Activated CD8-positive, alpha-beta T cell treated with anti-CD3 and anti-CD28 coated beads, Interleukin-2, amount 10 ng/mL, durations not matched to agents 7 days and 5 days (primary cell): ENCODE results near the gene RANBP9. TPM values are rescaled to one million over a fixed set of nuclear protein-coding genes. Genes with fewer than 3 reads are reported as not detected.

Experiments
- ATAC-seq: fragments of 150-1000 bp; cut with Tn5 transposase; one replicate; pipeline ENCODE4 v1.10.0; 2021; ENCODE audit warnings: moderate library complexity
- CTCF ChIA-PET: fragments of 350-600 bp; sonication (Branson Sonifier 250); formaldehyde crosslinking; loops from one replicate; lab custom pipeline; 2021; ENCODE audit warnings: antibody characterized with exemption; lab: Charles Lee
- POLR2A ChIA-PET: fragments of 350-600 bp; sonication (Branson Sonifier 250); formaldehyde crosslinking; loops from one replicate; lab custom pipeline; 2021; ENCODE audit warnings: antibody characterized with exemption; lab: Charles Lee
- DNase-seq: peaks from one replicate; pipeline ENCODE4 v3.0.0-alpha.2; 2020
- H3K27ac Mint-ChIP-seq: one replicate; pipeline ENCODE4 v1.8.0; 2021; ENCODE audit warnings: mild to moderate bottlenecking, mixed read lengths
- H3K27me3 Mint-ChIP-seq: one replicate; pipeline ENCODE4 v1.8.0; 2021; ENCODE audit warnings: low read depth, mixed read lengths
- H3K36me3 Mint-ChIP-seq: one replicate; pipeline ENCODE4 v1.8.0; 2021; ENCODE audit warnings: low read depth, mixed read lengths
- H3K4me1 Mint-ChIP-seq: one replicate; pipeline ENCODE4 v1.8.0; 2021; ENCODE audit warnings: low read depth, mixed read lengths
- H3K4me3 Mint-ChIP-seq: one replicate; pipeline ENCODE4 v1.8.0; 2021; ENCODE audit warnings: mild to moderate bottlenecking, mixed read lengths
- H3K9me3 Mint-ChIP-seq: one replicate; pipeline ENCODE4 v1.8.0; 2022; ENCODE audit warnings: mixed read lengths; ENCODE audit not compliant: insufficient read depth
- total RNA-seq, 2 experiments: library from RNA; stranded (reverse); gene quantifications; one replicate each; pipeline ENCODE4 v1.2.3, GENCODE V29; 2021

The RANBP9 gene
- total RNA-seq, 2 experiments from 2014 or later = 50.0 to 53.4 TPM

DNA sequence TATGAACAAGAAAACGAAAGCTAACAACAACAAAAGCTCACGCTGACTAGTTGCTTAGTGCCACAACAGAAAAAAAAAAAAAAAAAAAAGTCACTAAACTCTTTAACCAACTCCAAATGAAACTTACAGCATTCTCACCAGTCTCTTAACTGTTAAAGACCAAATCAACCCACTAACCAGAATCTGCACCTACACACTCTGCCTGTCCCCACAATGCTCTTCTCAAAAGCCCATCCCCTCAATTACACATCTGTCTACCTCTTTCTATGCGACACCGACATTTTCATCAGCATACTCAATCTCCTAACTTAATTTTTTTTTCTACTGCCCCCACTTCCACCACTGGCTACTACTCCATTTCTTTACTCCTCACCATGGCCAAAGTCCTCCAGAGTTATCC, 62.2 kb downstream of the RANBP9 start:
- Mint-ChIP-seq H3K27ac (peak overlapping the region; percentile 2), H3K4me1 (peaks cover 4% of the 10 kb centered on the region), H3K9me3 (no peaks in the 10 kb centered on the region), H3K4me3 (no peak overlapping the region), H3K36me3 (peaks cover 26% of the 10 kb centered on the region), H3K27me3 (no peaks in the 10 kb centered on the region)
- DNase-seq (no peak), ATAC-seq (no peak)
- POLR2A ChIA-PET = no interaction called here
- CTCF ChIA-PET = interaction anchor here (0.8 to 1.5 kb wide), 2 partner anchors 24 to 34 kb away, joined by 3 to 5 read pairs; partner anchors contain the start of gene NOL7

DNA sequence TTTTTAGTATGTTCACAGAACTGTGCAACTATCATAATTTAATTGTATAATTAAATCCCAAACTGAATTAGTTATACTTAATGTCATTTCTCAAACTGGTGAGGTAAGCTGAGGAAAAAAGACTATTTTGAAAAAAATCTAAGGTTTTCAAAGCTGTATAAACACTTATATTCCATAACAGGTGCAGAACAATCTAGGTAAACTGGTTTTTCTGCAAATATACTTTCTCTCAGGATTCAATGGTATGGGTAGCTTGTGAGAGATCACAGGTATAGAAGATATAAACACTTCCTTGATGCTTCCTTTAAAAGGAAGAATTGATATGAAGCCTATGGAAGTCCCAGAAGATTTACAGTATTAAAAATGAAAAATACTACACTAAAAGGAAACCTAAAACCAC, 62.8 kb downstream of the RANBP9 start:
- Mint-ChIP-seq H3K27me3 (no peaks in the 10 kb centered on the region), H3K4me3 (no peak overlapping the region), H3K36me3 (peaks cover 26% of the 10 kb centered on the region), H3K27ac (no peak overlapping the region), H3K4me1 (peaks cover 4% of the 10 kb centered on the region), H3K9me3 (no peaks in the 10 kb centered on the region)
- ChIA-PET POLR2A (no interaction called here), CTCF (interaction anchor here (0.8 to 1.5 kb wide), 2 partner anchors 25 to 34 kb away, joined by 3 to 5 read pairs; partner anchors contain the start of gene NOL7)
- DNase-seq (no peak), ATAC-seq (no peak)

DNA sequence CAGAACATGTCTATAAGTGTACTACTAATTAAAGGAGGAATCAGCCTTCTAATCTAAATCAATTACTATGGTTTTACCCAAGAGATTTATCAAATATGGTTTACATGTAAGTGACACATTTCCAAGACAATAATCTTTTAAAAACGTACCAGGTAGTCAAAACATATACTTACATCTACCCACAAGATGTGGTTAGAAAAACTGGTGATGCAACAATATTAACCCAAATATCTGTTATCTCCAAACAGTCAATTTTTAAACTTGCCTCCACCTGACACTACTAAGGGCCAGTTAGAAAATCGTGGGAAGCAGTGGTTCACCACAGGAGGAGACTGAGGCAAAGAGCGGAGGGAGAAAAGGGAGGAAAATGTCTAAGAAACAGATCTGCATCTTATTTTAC, 68.5 kb downstream of the RANBP9 start:
- ATAC-seq = no peak
- POLR2A ChIA-PET = no interaction called here
- no peaks in the 10 kb centered on the region for H3K27me3 Mint-ChIP-seq
- H3K27ac Mint-ChIP-seq = no peak overlapping the region
- no peak overlapping the region for H3K4me3 Mint-ChIP-seq
- H3K9me3 Mint-ChIP-seq = no peaks in the 10 kb centered on the region
- DNase-seq = no peak
- H3K36me3 Mint-ChIP-seq = peaks cover 41% of the 10 kb centered on the region
- peaks cover 5% of the 10 kb centered on the region for H3K4me1 Mint-ChIP-seq
- CTCF ChIA-PET = interaction anchor here (1.3 kb wide), 1 partner anchor 18 kb away, joined by 5 read pairs; no protein-coding TSS in a partner anchor

DNA sequence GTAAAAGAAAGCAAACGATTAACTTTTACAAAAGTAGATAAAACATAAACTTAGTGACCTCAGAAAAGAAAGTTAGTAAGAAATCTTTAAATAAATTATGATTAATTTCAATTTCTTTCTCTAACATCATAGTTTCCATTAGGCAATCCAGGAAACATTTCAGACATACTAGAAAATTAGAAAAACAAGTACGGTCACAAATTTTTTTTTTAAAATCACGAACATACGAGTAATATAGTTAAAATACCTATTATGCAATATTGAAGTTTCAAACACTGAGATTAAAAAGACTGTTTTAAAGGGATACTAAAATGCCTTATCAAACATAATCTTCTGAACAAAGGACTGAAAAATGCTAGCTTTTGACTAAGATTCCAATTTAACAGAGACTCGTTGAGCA, 70.3 kb downstream of the RANBP9 start:
- no peak overlapping the region for H3K27ac Mint-ChIP-seq
- no peak overlapping the region for H3K4me3 Mint-ChIP-seq
- H3K27me3 Mint-ChIP-seq = no peaks in the 10 kb centered on the region
- ATAC-seq = no peak
- ChIA-PET CTCF (interaction anchor here (1.5 kb wide), 1 partner anchor 17 kb away, joined by 4 read pairs; no protein-coding TSS in a partner anchor), POLR2A (no interaction called here)
- H3K4me1 Mint-ChIP-seq = peaks cover 17% of the 10 kb centered on the region
- H3K36me3 Mint-ChIP-seq = peaks cover 53% of the 10 kb centered on the region
- H3K9me3 Mint-ChIP-seq = no peaks in the 10 kb centered on the region
- no peak for DNase-seq

DNA sequence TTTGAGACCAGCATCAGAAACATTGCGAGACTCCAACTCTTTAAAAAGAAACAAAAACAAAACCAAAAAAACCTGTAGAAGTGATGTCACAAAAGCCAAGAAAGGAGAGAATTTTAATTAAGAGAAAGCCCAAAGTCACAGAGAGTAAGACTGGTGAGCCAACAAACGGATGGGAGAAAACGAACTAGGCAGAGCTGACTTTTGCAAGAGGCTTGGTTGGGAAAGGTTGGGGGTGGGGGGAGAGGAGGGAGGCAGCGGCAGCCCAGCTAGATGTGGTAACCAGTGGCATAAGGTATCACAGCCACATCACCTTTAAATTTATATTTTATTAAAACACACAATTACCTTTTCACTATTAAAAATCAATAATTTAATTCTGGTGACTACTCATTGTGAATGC, 73.0 kb downstream of the RANBP9 start:
- Mint-ChIP-seq H3K9me3 (no peaks in the 10 kb centered on the region), H3K4me1 (peaks cover 25% of the 10 kb centered on the region), H3K27ac (peak overlapping the region; percentile 44), H3K4me3 (no peak overlapping the region), H3K36me3 (peaks cover 63% of the 10 kb centered on the region), H3K27me3 (no peaks in the 10 kb centered on the region)
- no peak for DNase-seq
- no peak for ATAC-seq
- ChIA-PET CTCF (interaction anchor here (1.6 to 1.7 kb wide), 2 partner anchors 14 to 23 kb away, joined by 4 to 7 read pairs; partner anchors contain the start of gene NOL7), POLR2A (interaction anchor here (0.6 to 1.0 kb wide), 2 partner anchors 72 to 1606 kb away, joined by 3 read pairs; no protein-coding TSS in a partner anchor)

DNA sequence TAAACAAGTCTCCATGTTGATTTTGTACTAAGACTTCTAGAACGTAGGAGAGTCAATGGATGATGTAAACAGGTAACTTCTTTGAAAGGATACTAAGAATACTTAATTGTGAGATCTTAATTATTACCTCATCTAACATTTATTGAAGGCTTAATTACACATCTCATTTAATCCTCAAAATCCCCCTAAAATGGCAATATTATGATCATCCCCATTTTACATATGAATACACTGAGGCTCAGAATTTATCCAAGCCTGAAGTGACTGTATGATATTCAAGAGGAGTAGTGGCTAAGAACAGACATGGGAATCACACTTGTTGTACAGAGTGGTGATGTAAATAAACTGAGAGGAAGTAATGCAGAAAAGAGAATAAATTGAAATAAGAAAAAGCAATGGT, 73.6 kb downstream of the RANBP9 start:
- Mint-ChIP-seq H3K4me3 (no peak overlapping the region), H3K36me3 (peaks cover 59% of the 10 kb centered on the region), H3K27me3 (no peaks in the 10 kb centered on the region), H3K27ac (peak overlapping the region; percentile 44), H3K9me3 (no peaks in the 10 kb centered on the region), H3K4me1 (peaks cover 25% of the 10 kb centered on the region)
- DNase-seq = no peak
- POLR2A ChIA-PET = interaction anchor here (1.1 kb wide), 1 partner anchor 22 kb away, joined by 3 read pairs; no protein-coding TSS in a partner anchor
- CTCF ChIA-PET = interaction anchor here (1.6 to 1.7 kb wide), 2 partner anchors 13 to 23 kb away, joined by 4 to 7 read pairs; partner anchors contain the start of gene NOL7
- ATAC-seq = no peak

DNA sequence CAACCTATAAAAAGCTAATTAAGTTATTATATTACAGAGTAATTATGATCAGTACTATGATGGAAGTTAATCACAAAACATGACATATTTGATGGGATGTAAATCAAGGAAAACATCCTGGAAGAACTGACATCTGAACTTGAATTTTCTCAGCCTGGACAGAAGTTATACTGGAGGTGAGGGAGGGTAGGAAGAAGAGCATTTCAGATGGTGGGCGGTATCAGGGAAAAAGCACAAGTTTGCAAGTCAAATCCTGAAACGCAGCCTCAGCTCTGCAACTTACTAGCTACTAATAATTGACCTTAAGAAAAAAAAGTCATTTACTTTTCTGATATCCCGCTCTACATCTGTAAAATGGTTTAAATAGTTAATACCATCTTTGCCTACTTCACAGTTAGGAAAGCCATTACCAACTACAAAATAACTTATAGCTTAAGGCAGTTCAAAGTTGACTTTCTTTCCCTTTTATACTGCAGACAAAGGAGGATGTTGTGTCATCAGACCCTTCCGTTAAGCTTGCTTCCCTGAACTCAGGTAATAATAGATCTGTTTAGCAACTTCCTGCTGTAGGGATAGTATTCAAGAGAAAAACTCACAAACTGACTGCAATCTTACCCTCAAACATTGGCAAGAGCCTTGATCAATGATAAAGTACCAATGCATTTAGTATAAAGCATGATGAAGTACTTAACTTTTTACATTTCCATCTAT, 75.5 kb downstream of the RANBP9 start:
- Mint-ChIP-seq H3K27ac (peak overlapping the region; percentile 81), H3K27me3 (no peaks in the 10 kb centered on the region), H3K36me3 (peaks cover 65% of the 10 kb centered on the region), H3K4me1 (peaks cover 27% of the 10 kb centered on the region), H3K4me3 (no peak overlapping the region), H3K9me3 (no peaks in the 10 kb centered on the region)
- ChIA-PET POLR2A (interaction anchor here (0.6 to 1.2 kb wide), 4 partner anchors 20 to 76 kb away, joined by 3 read pairs; partner anchors contain the start of gene RANBP9), CTCF (interaction anchor here (0.7 to 1.7 kb wide), 5 partner anchors 11 to 75 kb away, joined by 3 to 12 read pairs (median 4); partner anchors contain the start of genes NOL7 and RANBP9)
- ATAC-seq = peak; percentile 55
- DNase-seq = no peak

DNA sequence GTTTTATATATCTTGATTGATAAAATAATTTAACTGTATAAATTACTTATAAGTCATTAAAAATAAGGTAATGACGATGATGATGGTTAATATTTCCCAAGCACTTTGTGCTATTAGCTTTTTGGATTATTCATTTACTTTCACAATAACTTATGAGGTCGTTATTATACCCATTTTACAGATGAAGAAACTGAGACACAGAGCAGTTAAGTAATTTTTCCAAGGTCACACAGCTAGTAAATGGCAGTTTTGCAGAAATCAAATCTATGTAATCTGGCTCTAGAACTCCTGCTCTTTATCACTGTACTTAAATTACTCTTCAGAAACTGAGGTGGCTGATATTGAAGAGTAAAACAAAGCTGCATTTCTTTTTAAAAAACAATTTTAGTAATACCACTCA, 78.3 kb downstream of the RANBP9 start:
- DNase-seq = no peak
- no peak for ATAC-seq
- Mint-ChIP-seq H3K27ac (no peak overlapping the region), H3K4me1 (peaks cover 24% of the 10 kb centered on the region), H3K36me3 (peaks cover 67% of the 10 kb centered on the region), H3K27me3 (no peaks in the 10 kb centered on the region), H3K4me3 (no peak overlapping the region), H3K9me3 (no peaks in the 10 kb centered on the region)
- ChIA-PET POLR2A (interaction anchor here (1.5 kb wide), 1 partner anchor 305 kb away, joined by 5 read pairs; the partner anchor contains the start of gene TBC1D7), CTCF (interaction anchor here (1.6 to 3.3 kb wide), 2 partner anchors 18 to 434 kb away, joined by 3 to 16 read pairs; partner anchors contain the start of gene NOL7)

DNA sequence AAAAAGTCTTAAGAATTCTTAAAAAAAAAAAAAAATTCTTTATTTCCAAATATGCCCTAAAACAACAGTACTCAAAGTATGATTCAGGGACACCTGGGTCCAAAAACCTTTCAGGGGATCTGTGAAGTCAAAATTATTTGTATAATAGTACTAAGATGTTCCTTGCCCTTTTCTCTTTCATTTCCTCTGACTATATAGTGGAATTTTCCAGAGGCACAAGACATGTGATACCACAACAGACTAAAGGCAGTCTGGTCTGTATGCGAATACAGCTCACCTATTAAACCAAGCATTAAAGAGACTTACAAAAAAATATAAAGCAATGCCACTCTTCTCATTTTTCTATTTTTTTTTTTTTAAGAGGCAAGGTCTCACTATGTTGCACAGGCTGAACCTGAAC, 81.1 kb downstream of the RANBP9 start:
- ChIA-PET POLR2A (interaction anchor here (0.6 to 2.8 kb wide), 2 partner anchors 15 to 79 kb away, joined by 4 to 11 read pairs; partner anchors contain the start of gene NOL7), CTCF (interaction anchor here (1.2 to 1.4 kb wide), 3 partner anchors 14 to 55 kb away, joined by 3 to 4 read pairs (median 3); no protein-coding TSS in a partner anchor)
- Mint-ChIP-seq H3K36me3 (peaks cover 60% of the 10 kb centered on the region), H3K4me3 (no peak overlapping the region), H3K27me3 (no peaks in the 10 kb centered on the region), H3K27ac (no peak overlapping the region), H3K4me1 (peaks cover 5% of the 10 kb centered on the region), H3K9me3 (no peaks in the 10 kb centered on the region)
- peak; percentile 47 for ATAC-seq
- no peak for DNase-seq

DNA sequence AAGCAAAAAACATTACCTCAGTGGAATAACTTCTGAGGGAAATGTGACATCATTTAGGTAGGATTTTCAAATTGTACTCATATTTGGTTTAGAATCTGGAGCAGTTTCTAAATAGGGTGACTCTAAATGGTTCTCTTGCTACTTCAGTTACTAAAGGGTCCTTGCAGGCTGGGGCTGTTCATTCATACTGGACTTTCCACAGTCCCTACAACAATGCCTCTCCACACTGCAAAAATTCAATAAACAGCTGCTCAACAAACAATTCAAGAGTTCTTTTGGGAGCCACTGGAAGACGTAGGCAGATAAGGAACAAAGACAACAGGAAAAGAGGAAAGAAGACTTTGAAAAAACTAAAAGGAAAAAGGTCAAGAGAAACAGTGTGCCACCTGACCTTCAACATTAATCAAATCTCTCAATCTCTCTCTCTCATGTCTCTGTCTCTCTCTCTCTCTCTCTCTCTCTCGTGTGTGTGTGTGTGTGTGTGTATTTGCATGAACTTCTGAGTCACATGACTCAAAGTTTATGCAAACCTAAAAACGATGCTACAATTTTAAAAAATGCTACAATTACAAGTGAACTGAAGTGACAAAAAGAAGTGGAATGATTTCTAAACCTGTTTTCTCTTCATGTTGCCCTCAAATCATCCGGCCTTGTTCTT, 82.0 kb downstream of the RANBP9 start:
- Mint-ChIP-seq H3K36me3 (peaks cover 58% of the 10 kb centered on the region), H3K27ac (no peak overlapping the region), H3K4me1 (peaks cover 4% of the 10 kb centered on the region), H3K4me3 (no peak overlapping the region), H3K9me3 (no peaks in the 10 kb centered on the region), H3K27me3 (no peaks in the 10 kb centered on the region)
- no peak for ATAC-seq
- ChIA-PET POLR2A (interaction anchor here (2.8 kb wide), 1 partner anchor 14 kb away, joined by 11 read pairs; the partner anchor contains the start of gene NOL7), CTCF (interaction anchor here (1.2 to 1.4 kb wide), 2 partner anchors 13 to 20 kb away, joined by 3 to 4 read pairs; no protein-coding TSS in a partner anchor)
- DNase-seq = no peak

DNA sequence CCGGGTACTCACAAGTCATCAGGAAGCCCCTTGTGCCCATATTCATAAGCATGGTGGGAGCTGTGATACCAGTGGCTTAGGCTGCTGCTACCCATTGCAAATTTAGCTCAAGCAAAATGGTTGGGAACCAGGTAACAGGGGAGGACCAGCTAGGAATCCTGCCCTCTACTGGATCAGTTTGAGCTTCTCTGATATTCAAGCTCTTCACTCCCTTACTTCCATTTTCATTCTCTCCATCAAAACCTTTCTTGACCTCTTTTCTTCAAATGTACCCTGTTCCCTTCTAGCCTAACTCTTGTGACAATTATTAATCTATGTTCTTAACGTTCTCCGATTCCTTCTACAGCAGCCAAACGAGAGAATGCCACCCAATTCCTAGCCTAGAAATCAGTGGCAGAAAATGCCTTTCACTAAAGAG, 86.8 kb downstream of the RANBP9 start:
- peaks cover 2% of the 10 kb centered on the region for H3K4me1 Mint-ChIP-seq
- no peaks in the 10 kb centered on the region for H3K27me3 Mint-ChIP-seq
- H3K4me3 Mint-ChIP-seq = no peak overlapping the region
- peak; percentile 77 for ATAC-seq
- peaks cover 68% of the 10 kb centered on the region for H3K36me3 Mint-ChIP-seq
- H3K9me3 Mint-ChIP-seq = no peaks in the 10 kb centered on the region
- ChIA-PET CTCF (interaction anchor here (0.7 to 2.2 kb wide), 22 partner anchors 9 to 290 kb away, joined by 3 to 45 read pairs (median 4); partner anchors contain the start of genes NOL7 and SIRT5), POLR2A (interaction anchor here (2.0 kb wide), 1 partner anchor 10 kb away, joined by 15 read pairs; the partner anchor contains the start of gene NOL7)
- H3K27ac Mint-ChIP-seq = peak overlapping the region; percentile 62
- DNase-seq = peak; percentile 48
